Neuronal stem cell (in vitro differentiated cells): Measurements from ENCODE around the gene DENND11.
"Not testable (repeated sequence)": the region's sequence is repeated elsewhere in the genome, so short reads cannot be mapped to it uniquely, and the experiment has no call there.

Source experiments
- DNase-seq: peaks from one replicate; pipeline ENCODE4 v3.0.0-alpha.2; 2013; ENCODE audit warnings: low spot score
- H2AFZ ChIP-seq: one replicate; pipeline ENCODE4 v1.6.1; 2013; ENCODE audit warnings: mild to moderate bottlenecking, low read length, inconsistent platforms
- H2AK5ac ChIP-seq: 2 replicates; pipeline ENCODE4 v1.6.1; 2013; ENCODE audit warnings: low read depth, mild to moderate bottlenecking, inconsistent platforms, low read length, moderate library complexity, mixed read lengths
- H2BK120ac ChIP-seq: 2 replicates; pipeline ENCODE4 v1.6.1; 2013; ENCODE audit warnings: low read depth, mild to moderate bottlenecking, inconsistent platforms, low read length, moderate library complexity, mixed read lengths
- H2BK12ac ChIP-seq: one replicate; pipeline ENCODE4 v1.6.1; 2013; ENCODE audit warnings: low read length, inconsistent platforms
- H2BK15ac ChIP-seq: 2 replicates; pipeline ENCODE4 v1.6.1; 2013; ENCODE audit warnings: mild to moderate bottlenecking, low read length, inconsistent platforms, mixed read lengths
- H2BK5ac ChIP-seq: one replicate; pipeline ENCODE4 v1.6.1; 2013; ENCODE audit warnings: inconsistent platforms, mild to moderate bottlenecking, low read length, moderate library complexity
- H3K14ac ChIP-seq: one replicate; pipeline ENCODE4 v1.6.1; 2013; ENCODE audit warnings: low read length, inconsistent platforms
- H3K18ac ChIP-seq: 2 replicates; pipeline ENCODE4 v1.6.1; 2013; ENCODE audit warnings: low read length, inconsistent platforms
- H3K23ac ChIP-seq: 2 replicates; pipeline ENCODE4 v1.6.1; 2013; ENCODE audit warnings: low read depth, mild to moderate bottlenecking, mixed read lengths, low read length, inconsistent platforms; ENCODE audit not compliant: poor library complexity
- H3K27ac ChIP-seq: replicated peaks from 3 replicates; pipeline ENCODE4 v1.5.1; 2013; ENCODE audit warnings: low read length, inconsistent platforms
- H3K27me3 ChIP-seq, 3 experiments: 2 replicates each; pipeline ENCODE4 v1.6.1; 2013; ENCODE audit warnings: low read length in 3 of 3, mild to moderate bottlenecking in 2 of 3, inconsistent platforms in 1 of 3, low read depth in 1 of 3, mixed read lengths in 1 of 3, moderate library complexity in 1 of 3; ENCODE audit not compliant: control insufficient read depth in 3 of 3, insufficient read depth in 3 of 3
- H3K36me3 ChIP-seq, 2 donors: replicated peaks in 1 of 2; 2 replicates each; pipeline ENCODE4 v1.6.1; 2013; ENCODE audit warnings: low read length in 2 of 2; ENCODE audit not compliant: control insufficient read depth in 2 of 2, insufficient read depth in 2 of 2
- H3K4ac ChIP-seq: 2 replicates; pipeline ENCODE4 v1.6.1; 2013; ENCODE audit warnings: inconsistent platforms, mild to moderate bottlenecking, low read length, moderate library complexity
- H3K4me1 ChIP-seq, 2 donors: 1 replicate in 1 of 2; 2 replicates in 1 of 2; pipeline ENCODE4 v1.6.1; 2013; ENCODE audit warnings: low read length in 2 of 2, low read depth in 1 of 2; ENCODE audit not compliant: control insufficient read depth in 2 of 2, insufficient read depth in 1 of 2
- H3K4me2 ChIP-seq: one replicate; pipeline ENCODE4 v1.6.1; 2013; ENCODE audit warnings: mild to moderate bottlenecking, low read length, inconsistent platforms; ENCODE audit not compliant: insufficient read depth, poor library complexity, severe bottlenecking
- H3K4me3 ChIP-seq, 2 donors: 2 replicates each; pipeline ENCODE4 v1.5.1; 2013; ENCODE audit warnings: low read length in 2 of 2, mild to moderate bottlenecking in 2 of 2, inconsistent platforms in 1 of 2, moderate library complexity in 1 of 2
- H3K79me1 ChIP-seq: one replicate; pipeline ENCODE4 v1.6.1; 2013; ENCODE audit warnings: low read depth, mild to moderate bottlenecking, inconsistent platforms, low read length, moderate library complexity
- H3K9ac ChIP-seq: one replicate; pipeline ENCODE4 v1.6.1; 2013; ENCODE audit warnings: mild to moderate bottlenecking, low read depth, low read length, inconsistent platforms; ENCODE audit not compliant: poor library complexity
- H3K9me3 ChIP-seq, 2 donors: replicated peaks in 1 of 2; 2 replicates each; pipeline versions ENCODE3 to v1.6.1; 2013; ENCODE audit warnings: low read length in 2 of 2, mild to moderate bottlenecking in 2 of 2, inconsistent platforms in 1 of 2, low read depth in 1 of 2, mixed read lengths in 1 of 2, moderate library complexity in 1 of 2; ENCODE audit not compliant: control insufficient read depth in 2 of 2, insufficient read depth in 1 of 2
- H4K8ac ChIP-seq: one replicate; pipeline ENCODE4 v1.6.1; 2013; ENCODE audit warnings: low read depth, mild to moderate bottlenecking, inconsistent platforms, low read length, moderate library complexity
- H4K91ac ChIP-seq: one replicate; pipeline ENCODE4 v1.6.1; 2013; ENCODE audit warnings: low read length, low read depth, mild to moderate bottlenecking, inconsistent platforms; ENCODE audit not compliant: poor library complexity
- WGBS, 2 donors: extraction: QIAGEN DNeasy Blood & Tissue Kit; methylation state at CpG; one replicate each; pipeline ENCODE4 v1.1.7; 2013; ENCODE audit warnings: missing lambda C conversion rate in 2 of 2, mixed read lengths in 1 of 2; ENCODE audit not compliant: insufficient read length in 2 of 2, insufficient replicate concordance in 1 of 2; ENCODE audit errors: extremely low coverage in 2 of 2; 5-methylcytosine and 5-hydroxymethylcytosine counted together

DENND11 gene

GRCh38 chr7:141689072-141689825 lies 12.7 kb downstream of the DENND11 start:
- not testable (repeated sequence) for H2BK15ac ChIP-seq, H2BK120ac ChIP-seq, H3K9me3 ChIP-seq, H2AK5ac ChIP-seq, H4K8ac ChIP-seq, H3K9ac ChIP-seq, H3K79me1 ChIP-seq, H3K23ac ChIP-seq, H3K4me2 ChIP-seq, H3K4ac ChIP-seq, H3K4me3 ChIP-seq, H4K91ac ChIP-seq, H2BK5ac ChIP-seq, H3K27ac ChIP-seq, H2BK12ac ChIP-seq, H2AFZ ChIP-seq, H3K27me3 ChIP-seq, H3K14ac ChIP-seq, DNase-seq, H3K18ac ChIP-seq, H3K4me1 ChIP-seq
- H3K36me3 ChIP-seq: peaks cover 3 to 23% of the 10 kb centered on the region in 2 donors
- WGBS, 2 donors: no CpG with 5 or more reads among the region's 3 CpGs

GRCh38 chr7:141688043-141688442 lies 13.9 kb downstream of the DENND11 start:
- no peak overlapping the region for H4K8ac ChIP-seq
- H3K79me1 ChIP-seq: peaks cover 1% of the 10 kb centered on the region
- H3K4me3 ChIP-seq: no peak overlapping the region
- no peak overlapping the region for H2AFZ ChIP-seq
- no peak overlapping the region for H3K23ac ChIP-seq
- no peak overlapping the region for H2BK120ac ChIP-seq
- no peak overlapping the region for H3K14ac ChIP-seq
- no CpG with 5 or more reads among the region's 5 CpGs for WGBS, 2 donors
- no peak overlapping the region for H2AK5ac ChIP-seq
- H3K4me1 ChIP-seq: peaks cover 0 to 2% of the 10 kb centered on the region in 2 donors
- H3K27ac ChIP-seq: no peak overlapping the region
- H3K27me3 ChIP-seq: no peaks in the 10 kb centered on the region
- H3K4ac ChIP-seq: no peak overlapping the region
- H2BK15ac ChIP-seq: no peak overlapping the region
- no peak overlapping the region for H4K91ac ChIP-seq
- H3K36me3 ChIP-seq: peaks cover 3 to 31% of the 10 kb centered on the region in 2 donors
- no peak overlapping the region for H2BK12ac ChIP-seq
- DNase-seq: no peak
- no peak overlapping the region for H3K18ac ChIP-seq
- peaks cover 0 to 3% of the 10 kb centered on the region in 2 donors for H3K9me3 ChIP-seq
- no peak overlapping the region for H3K9ac ChIP-seq
- H2BK5ac ChIP-seq: no peak overlapping the region
- no peak overlapping the region for H3K4me2 ChIP-seq

- H2BK15ac ChIP-seq: no peak overlapping the region
- no peak overlapping the region for H3K4me3 ChIP-seq
- H3K27ac ChIP-seq: no peak overlapping the region
- no peak overlapping the region for H3K18ac ChIP-seq
- no peak overlapping the region for H2AK5ac ChIP-seq
- no peaks in the 10 kb centered on the region for H3K27me3 ChIP-seq
- no peak overlapping the region for H3K9ac ChIP-seq
- H3K4ac ChIP-seq: no peak overlapping the region
- H3K23ac ChIP-seq: no peak overlapping the region
- no peak overlapping the region for H4K8ac ChIP-seq
- H3K36me3 ChIP-seq: peaks cover 6 to 45% of the 10 kb centered on the region in 2 donors
- peaks cover 3% of the 10 kb centered on the region for H3K79me1 ChIP-seq
- peaks cover 0 to 3% of the 10 kb centered on the region in 2 donors for H3K9me3 ChIP-seq
- H3K4me2 ChIP-seq: no peak overlapping the region
- no peak overlapping the region for H2BK120ac ChIP-seq
- whole genome bisulfite sequencing, 2 donors: no CpG with 5 or more reads among the region's 6 CpGs
- H4K91ac ChIP-seq: no peak overlapping the region
- H3K4me1 ChIP-seq: peaks cover 0 to 2% of the 10 kb centered on the region in 2 donors
- H2BK12ac ChIP-seq: no peak overlapping the region
- H2BK5ac ChIP-seq: no peak overlapping the region
- DNase-seq: no peak
- H2AFZ ChIP-seq: no peak overlapping the region
- no peak overlapping the region for H3K14ac ChIP-seq
Observed at GRCh38 chr7:141686670-141687069, 15.3 kb downstream of the DENND11 start.

GRCh38 chr7:141686074-141686473 lies 15.9 kb downstream of the DENND11 start:
- Histone ChIP-seq H2BK12ac (no peak overlapping the region), H2AFZ (no peak overlapping the region), H3K14ac (no peak overlapping the region), H3K23ac (no peak overlapping the region), H2BK5ac (no peak overlapping the region), H4K91ac (no peak overlapping the region), H2AK5ac (no peak overlapping the region), H3K27me3 (no peaks in the 10 kb centered on the region), H2BK15ac (no peak overlapping the region), H2BK120ac (no peak overlapping the region), H3K18ac (no peak overlapping the region), H3K36me3 (peaks cover 6 to 50% of the 10 kb centered on the region in 2 donors), H3K9ac (no peak overlapping the region), H3K4me2 (no peak overlapping the region), H3K4me1 (peaks cover 0 to 2% of the 10 kb centered on the region in 2 donors), H4K8ac (no peak overlapping the region), H3K27ac (no peak overlapping the region), H3K79me1 (peaks cover 3% of the 10 kb centered on the region), H3K4ac (no peak overlapping the region), H3K4me3 (no peak overlapping the region), H3K9me3 (peaks cover 0 to 3% of the 10 kb centered on the region in 2 donors)
- DNase-seq: no peak
- WGBS, 2 donors: no CpG with 5 or more reads among the region's 3 CpGs
